Hepatocyte (in vitro differentiated cells): Measurements from ENCODE around the gene PGBD4.

Source experiments
- CTCF ChIP-seq: fragments of 200-600 bp; sonication (generic); IDR thresholded peaks from 2 replicates; pipeline ENCODE4 v1.5.1; 2016; ENCODE audit warnings: antibody characterized with exemption, mild to moderate bottlenecking; ENCODE audit not compliant: poor library complexity
- EZH2 ChIP-seq: fragments of 200-600 bp; sonication (generic); IDR thresholded peaks from 2 replicates; pipeline ENCODE4 v1.6.1; 2016; ENCODE audit warnings: antibody characterized with exemption, mild to moderate bottlenecking, borderline replicate concordance
- EZH2phosphoT487 ChIP-seq: fragments of 200-600 bp; sonication (generic); IDR thresholded peaks from one replicate; pipeline ENCODE4 v1.6.1; 2018; ENCODE audit warnings: antibody characterized with exemption, mild to moderate bottlenecking, low read depth, moderate library complexity; ENCODE audit not compliant: unreplicated experiment, severe bottlenecking

GRCh38 chr15:34107315-34107714, 5.4 kb downstream of the PGBD4 start:
- no peak for TF ChIP-seq CTCF
- no peak for TF ChIP-seq EZH2
- no peak for TF ChIP-seq EZH2phosphoT487
